Tibial nerve (tissue), 4 donors: ENCODE data around the gene PSME4. TPM values are rescaled to one million over a fixed set of nuclear protein-coding genes. Genes with fewer than 3 reads are reported as not detected.

Experiments
- DNase-seq, 2 donors: peaks; one replicate each; pipeline ENCODE4 v3.0.0-alpha.2; 2019; ENCODE audit warnings: low spot score in 2 of 2
- H3K27ac ChIP-seq, 4 donors: fragments of 200-600 bp; sonication (generic) in 3 of 4; one replicate each; pipeline ENCODE4 v1.5.1; 2017 to 2019; ENCODE audit warnings: mild to moderate bottlenecking in 1 of 4
- H3K27me3 ChIP-seq, 2 donors: fragments of 200-600 bp; sonication (generic) in 1 of 2; one replicate each; pipeline versions ENCODE4 v1.5.1 to v1.6.0; 2017 to 2019
- H3K36me3 ChIP-seq, 3 donors: fragments of 200-600 bp; sonication (generic); one replicate each; pipeline ENCODE4 v1.5.1; 2018 to 2019
- H3K4me1 ChIP-seq, 4 donors: fragments of 200-600 bp; sonication (generic) in 3 of 4; one replicate each; pipeline ENCODE4 v1.5.1; 2017 to 2019
- H3K4me3 ChIP-seq, 4 donors: fragments of 200-600 bp; sonication (generic) in 3 of 4; one replicate each; pipeline ENCODE4 v1.5.1; 2017 to 2019; ENCODE audit warnings: mild to moderate bottlenecking in 1 of 4, moderate library complexity in 1 of 4
- H3K9me3 ChIP-seq, 4 donors: fragments of 200-600 bp; sonication (generic) in 3 of 4; one replicate each; pipeline ENCODE4 v1.5.1; 2017 to 2019
- EP300 ChIP-seq, 2 donors: sonication (generic); formaldehyde crosslinking; IDR thresholded peaks; one replicate each; pipeline ENCODE4 v1.6.1; 2017; ENCODE audit warnings: antibody characterized with exemption in 2 of 2, mild to moderate bottlenecking in 1 of 2
- POLR2A ChIP-seq, 2 donors: fragments of 450-650 bp; IDR thresholded peaks; one replicate each; pipeline ENCODE4 v1.6.1; 2017; ENCODE audit warnings: antibody characterized with exemption in 2 of 2, mild to moderate bottlenecking in 2 of 2, moderate library complexity in 2 of 2
- WGBS, 2 donors: methylation state at CpG; one replicate each; pipeline ENCODE4 v1.1.5; 2018; 5-methylcytosine and 5-hydroxymethylcytosine counted together
- total RNA-seq, 4 donors: library from RNA; depleted of rRNA; stranded (reverse); fragments of >200 nt; gene quantifications; one replicate each; pipeline ENCODE4 v1.1.0, GENCODE V29; 2016
- TF ChIP-seq, protein P1 (sequence below), 5 experiments: fragments of 200-600 bp in 3 of 5; fragments of 450-650 bp in 2 of 5; sonication (generic) in 3 of 5; IDR thresholded peaks; one replicate each; pipeline ENCODE4 v1.5.1; 2016 to 2019; ENCODE audit warnings: antibody characterized with exemption in 5 of 5, mild to moderate bottlenecking in 3 of 5, moderate library complexity in 2 of 5

The PSME4 gene
- total RNA-seq, 4 donors from 2014 or later: 32.4 to 50.6 (median 38.5) TPM

DNA sequence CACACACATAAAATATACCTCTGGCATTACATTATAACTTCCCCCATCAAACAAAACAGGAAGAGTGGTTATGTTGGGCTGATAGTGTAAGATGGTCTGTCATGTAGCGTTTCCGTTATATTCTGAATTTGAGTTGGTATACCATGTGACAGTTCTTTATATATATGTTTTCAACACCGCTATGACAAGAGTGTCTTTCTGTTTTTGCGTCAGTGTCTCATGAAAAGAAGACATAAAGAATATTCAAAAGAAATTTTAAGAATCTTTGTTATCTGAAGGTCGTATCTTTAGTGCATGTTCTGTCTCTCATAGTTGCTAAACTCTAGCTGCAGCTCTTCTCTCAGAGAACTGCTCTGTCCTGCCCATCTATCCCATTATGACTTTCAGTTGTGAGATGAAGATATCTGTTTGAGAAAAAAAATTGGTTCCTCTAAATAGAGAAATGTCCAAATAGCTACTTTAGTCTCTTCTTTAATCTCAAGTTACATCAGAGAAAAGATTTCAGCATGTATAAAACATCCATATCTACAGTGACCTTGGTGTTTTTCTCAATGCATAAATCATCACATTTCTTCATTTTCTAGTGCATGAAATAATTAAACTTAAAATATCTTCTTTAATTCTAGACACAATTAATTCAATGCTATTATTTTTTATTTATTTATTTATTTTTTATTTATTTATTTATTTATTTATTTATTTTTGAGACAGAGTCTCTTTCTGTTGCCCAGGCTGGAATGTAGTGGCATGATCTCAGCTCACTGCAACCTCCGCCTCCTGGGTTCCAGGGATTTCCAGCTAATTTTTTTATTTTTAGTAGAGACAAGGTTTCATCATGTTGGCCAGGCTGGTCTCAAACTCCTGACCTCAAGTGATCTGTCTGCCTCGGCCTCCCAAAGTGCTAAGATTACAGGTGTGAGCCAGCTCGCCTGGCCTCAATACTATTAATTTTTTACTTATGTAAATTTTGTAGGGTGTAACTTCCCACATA, 24.3 kb upstream of the PSME4 start:
- DNase-seq: no peak
- no peaks in the 10 kb centered on the region for H3K27me3 ChIP-seq
- 83 to 91% methylated on average over 8 of the region's 8 CpGs for WGBS, 2 donors
- peaks cover 0 to 10% (median 0%) of the 10 kb centered on the region in 3 donors for H3K36me3 ChIP-seq
- H3K4me1 ChIP-seq: peaks cover 0 to 4% (median 0%) of the 10 kb centered on the region in 4 donors
- no peak overlapping the region for H3K27ac ChIP-seq
- H3K4me3 ChIP-seq: no peak overlapping the region
- H3K9me3 ChIP-seq: no peaks in the 10 kb centered on the region
- TF ChIP-seq EP300 (IDR thresholded peaks at IDR 0.05) (no peak), POLR2A (IDR thresholded peaks at IDR 0.05) (no peak)
- TF ChIP-seq, protein P1, sequence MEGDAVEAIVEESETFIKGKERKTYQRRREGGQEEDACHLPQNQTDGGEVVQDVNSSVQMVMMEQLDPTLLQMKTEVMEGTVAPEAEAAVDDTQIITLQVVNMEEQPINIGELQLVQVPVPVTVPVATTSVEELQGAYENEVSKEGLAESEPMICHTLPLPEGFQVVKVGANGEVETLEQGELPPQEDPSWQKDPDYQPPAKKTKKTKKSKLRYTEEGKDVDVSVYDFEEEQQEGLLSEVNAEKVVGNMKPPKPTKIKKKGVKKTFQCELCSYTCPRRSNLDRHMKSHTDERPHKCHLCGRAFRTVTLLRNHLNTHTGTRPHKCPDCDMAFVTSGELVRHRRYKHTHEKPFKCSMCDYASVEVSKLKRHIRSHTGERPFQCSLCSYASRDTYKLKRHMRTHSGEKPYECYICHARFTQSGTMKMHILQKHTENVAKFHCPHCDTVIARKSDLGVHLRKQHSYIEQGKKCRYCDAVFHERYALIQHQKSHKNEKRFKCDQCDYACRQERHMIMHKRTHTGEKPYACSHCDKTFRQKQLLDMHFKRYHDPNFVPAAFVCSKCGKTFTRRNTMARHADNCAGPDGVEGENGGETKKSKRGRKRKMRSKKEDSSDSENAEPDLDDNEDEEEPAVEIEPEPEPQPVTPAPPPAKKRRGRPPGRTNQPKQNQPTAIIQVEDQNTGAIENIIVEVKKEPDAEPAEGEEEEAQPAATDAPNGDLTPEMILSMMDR (IDR thresholded peaks at IDR 0.05): no peak

DNA sequence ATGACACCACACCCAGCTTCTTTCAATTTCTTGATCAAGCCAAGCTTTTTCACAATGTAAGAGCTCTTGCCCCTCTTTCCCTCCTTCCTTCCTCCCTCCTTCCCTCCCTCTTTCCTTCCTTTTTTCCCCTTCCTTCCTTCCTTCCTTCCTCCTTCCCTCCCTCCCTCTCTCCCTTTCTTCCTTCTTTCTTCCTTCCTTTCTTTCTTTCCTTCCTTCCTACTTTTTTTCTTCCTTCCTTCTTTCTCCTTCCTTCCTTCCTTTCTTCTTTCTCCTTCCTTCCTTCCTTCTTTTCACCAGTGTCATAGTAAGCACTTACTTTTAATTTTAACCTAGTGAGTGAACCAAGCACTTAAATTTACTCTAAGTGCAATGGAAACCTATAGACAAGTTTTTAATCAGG, 21.2 kb upstream of the PSME4 start:
- Histone ChIP-seq H3K27me3 (no peaks in the 10 kb centered on the region), H3K36me3 (peaks cover 0 to 11% (median 0%) of the 10 kb centered on the region in 3 donors), H3K27ac (no peak overlapping the region), H3K4me1 (peaks cover 0 to 9% (median 0%) of the 10 kb centered on the region in 4 donors), H3K9me3 (no peaks in the 10 kb centered on the region), H3K4me3 (no peak overlapping the region)
- TF ChIP-seq POLR2A (IDR thresholded peaks at IDR 0.05) (no peak), EP300 (IDR thresholded peaks at IDR 0.05) (no peak)
- TF ChIP-seq, protein P1 (IDR thresholded peaks at IDR 0.05): no peak
- DNase-seq: no peak

DNA sequence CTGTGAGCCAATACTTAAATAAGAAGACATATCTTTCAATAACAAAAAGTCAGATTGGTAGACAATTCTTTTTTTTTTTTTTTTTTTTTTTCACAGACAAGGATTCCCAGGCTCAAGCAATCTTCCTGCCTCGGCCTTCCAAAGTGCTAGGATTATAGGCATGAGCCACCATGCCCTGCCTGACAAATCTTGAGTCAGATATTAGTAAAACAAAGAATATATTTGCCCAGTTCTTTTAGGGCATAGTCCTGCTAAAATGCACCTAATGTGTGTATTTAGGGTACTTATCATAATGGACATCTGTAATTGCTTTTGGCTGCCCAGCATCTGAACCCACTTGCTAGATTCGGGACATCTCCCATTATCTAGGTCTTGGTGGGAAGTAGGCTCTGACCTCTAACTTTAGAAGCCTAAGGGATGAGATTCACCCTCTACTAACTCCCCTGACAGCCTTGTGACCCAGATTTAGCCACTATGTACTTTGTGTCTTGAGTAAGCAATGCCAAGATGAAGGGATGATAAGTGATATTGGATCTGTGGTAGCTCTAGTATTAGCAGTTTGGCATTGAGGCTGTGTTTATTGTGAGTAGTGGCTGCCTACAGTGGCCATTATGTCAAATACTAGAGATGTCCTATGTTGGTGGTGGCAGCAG, 18.5 kb upstream of the PSME4 start:
- WGBS, 2 donors: 91 to 95% methylated on average over 2 of the region's 2 CpGs
- Histone ChIP-seq H3K27me3 (no peaks in the 10 kb centered on the region), H3K4me1 (peaks cover 0 to 13% (median 0%) of the 10 kb centered on the region in 4 donors), H3K27ac (no peak overlapping the region), H3K36me3 (peaks cover 0 to 11% (median 0%) of the 10 kb centered on the region in 3 donors), H3K9me3 (no peaks in the 10 kb centered on the region), H3K4me3 (no peak overlapping the region)
- no peak for DNase-seq
- TF ChIP-seq, protein P1 (IDR thresholded peaks at IDR 0.05): no peak
- TF ChIP-seq POLR2A (IDR thresholded peaks at IDR 0.05) (no peak), EP300 (IDR thresholded peaks at IDR 0.05) (no peak)

DNA sequence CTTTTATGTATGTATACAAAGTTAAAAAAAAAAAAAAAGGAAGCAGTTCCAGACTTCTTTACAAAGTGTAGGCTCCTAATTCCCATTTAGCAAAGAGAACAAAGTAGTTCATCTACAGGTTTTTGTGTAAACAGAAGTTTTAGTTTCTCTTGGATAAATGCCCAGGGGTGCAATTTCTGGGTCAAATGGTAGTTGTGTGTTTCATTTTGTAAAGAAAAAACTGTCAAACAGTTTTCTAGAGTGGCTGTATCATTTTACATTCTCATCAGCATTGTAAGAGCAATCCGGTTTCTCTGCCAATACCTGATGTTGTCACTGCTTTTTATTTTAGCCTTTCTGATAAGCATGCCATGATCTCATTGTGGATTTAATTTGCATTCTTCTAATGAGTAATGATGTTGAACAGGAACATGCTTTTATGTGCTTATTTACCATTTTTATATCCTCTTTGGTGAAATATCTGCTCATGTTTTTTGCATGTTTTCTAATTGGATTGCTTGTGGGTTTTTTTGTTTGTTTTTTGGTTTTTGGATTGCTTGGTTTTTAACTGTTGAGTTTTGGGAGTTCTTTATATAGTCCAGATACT, 16.6 kb upstream of the PSME4 start:
- no peak overlapping the region for H3K4me3 ChIP-seq
- TF ChIP-seq EP300 (IDR thresholded peaks at IDR 0.05) (no peak), POLR2A (IDR thresholded peaks at IDR 0.05) (no peak)
- TF ChIP-seq, protein P1 (IDR thresholded peaks at IDR 0.05): no peak
- peaks cover 0 to 29% (median 0%) of the 10 kb centered on the region in 3 donors for H3K36me3 ChIP-seq
- no peaks in the 10 kb centered on the region for H3K27me3 ChIP-seq
- H3K27ac ChIP-seq: no peak overlapping the region
- H3K9me3 ChIP-seq: no peaks in the 10 kb centered on the region
- no peak for DNase-seq
- 11 to 35% methylated on average over 1 of the region's 1 CpG for WGBS, 2 donors
- H3K4me1 ChIP-seq: peaks cover 0 to 13% (median 0%) of the 10 kb centered on the region in 4 donors
